Hepatocyte (in vitro differentiated cells): ENCODE results near the gene GRB10. TPM values are rescaled to one million over a fixed set of nuclear protein-coding genes. Genes with fewer than 3 reads are reported as not detected.

Experiments used
- DNase-seq: peaks from one replicate; pipeline ENCODE4 v3.0.0-alpha.2; 2016; ENCODE audit warnings: low spot score
- H2AFZ ChIP-seq: fragments of 200-600 bp; sonication (generic); 2 replicates; pipeline ENCODE4 v1.6.0; 2016; ENCODE audit warnings: antibody characterized with exemption, mild to moderate bottlenecking
- H3K27ac ChIP-seq: fragments of 200-600 bp; sonication (generic); 2 replicates; pipeline ENCODE4 v1.5.1; 2016; ENCODE audit warnings: mild to moderate bottlenecking
- H3K27me3 ChIP-seq: fragments of 200-600 bp; sonication (generic); 2 replicates; pipeline ENCODE4 v1.6.1; 2016
- H3K36me3 ChIP-seq: fragments of 200-600 bp; sonication (generic); replicated peaks from 2 replicates; pipeline ENCODE4 v1.5.1; 2016; ENCODE audit warnings: low read depth; ENCODE audit not compliant: insufficient read depth
- H3K4me1 ChIP-seq: fragments of 200-600 bp; sonication (generic); 2 replicates; pipeline ENCODE4 v1.5.1; 2016; ENCODE audit warnings: mild to moderate bottlenecking, moderate library complexity; ENCODE audit not compliant: insufficient read depth
- H3K4me2 ChIP-seq: fragments of 200-600 bp; sonication (generic); 2 replicates; pipeline ENCODE4 v1.6.0; 2016
- H3K4me3 ChIP-seq: fragments of 200-600 bp; sonication (generic); 2 replicates; pipeline ENCODE4 v1.5.1; 2016; ENCODE audit warnings: mild to moderate bottlenecking
- H3K79me2 ChIP-seq: fragments of 200-600 bp; sonication (generic); 2 replicates; pipeline ENCODE4 v1.6.0; 2017; ENCODE audit warnings: mild to moderate bottlenecking
- H3K9me2 ChIP-seq: fragments of 200-600 bp; sonication (generic); replicated peaks from 2 replicates; pipeline ENCODE4 v1.6.0; 2017; ENCODE audit warnings: mild to moderate bottlenecking; ENCODE audit not compliant: insufficient read depth
- H3K9me3 ChIP-seq: fragments of 200-600 bp; sonication (generic); 2 replicates; pipeline ENCODE4 v1.5.1; 2016; ENCODE audit warnings: low read depth, mild to moderate bottlenecking
- H4K20me1 ChIP-seq: fragments of 200-600 bp; sonication (generic); 2 replicates; pipeline ENCODE4 v1.6.0; 2016; ENCODE audit warnings: mild to moderate bottlenecking; ENCODE audit not compliant: insufficient read depth, poor library complexity, severe bottlenecking
- EZH2 ChIP-seq: fragments of 200-600 bp; sonication (generic); IDR thresholded peaks from 2 replicates; pipeline ENCODE4 v1.6.1; 2016; ENCODE audit warnings: antibody characterized with exemption, mild to moderate bottlenecking, borderline replicate concordance
- EZH2phosphoT487 ChIP-seq: fragments of 200-600 bp; sonication (generic); IDR thresholded peaks from one replicate; pipeline ENCODE4 v1.6.1; 2018; ENCODE audit warnings: antibody characterized with exemption, mild to moderate bottlenecking, low read depth, moderate library complexity; ENCODE audit not compliant: unreplicated experiment, severe bottlenecking
- WGBS: methylation state at CpG from one replicate; pipeline ENCODE4 v1.1.6; 2016; ENCODE audit warnings: low lambda C conversion rate; ENCODE audit errors: missing lambda C conversion rate; 5-methylcytosine and 5-hydroxymethylcytosine counted together
- polyA plus RNA-seq: library from polyadenylated mRNA; unstranded; fragments of >200 nt; fragmentation: Nextera tagmentation; extraction: Ambion mirVana; gene quantifications from 2 replicates; pipeline ENCODE4 v1.2.1, GENCODE V29; 2016
- total RNA-seq: library from RNA; depleted of rRNA; stranded (reverse); fragments of >200 nt; gene quantifications from 2 replicates; pipeline ENCODE4 v1.2.3, GENCODE V29; 2014
- TF ChIP-seq, protein P1 (sequence below): fragments of 200-600 bp; sonication (generic); IDR thresholded peaks from 2 replicates; pipeline ENCODE4 v1.5.1; 2016; ENCODE audit warnings: antibody characterized with exemption, mild to moderate bottlenecking; ENCODE audit not compliant: poor library complexity

GRB10 gene
- total and polyA plus RNA-seq, 2 experiments from 2014 or later = 47.6 to 65.9 TPM

DNA sequence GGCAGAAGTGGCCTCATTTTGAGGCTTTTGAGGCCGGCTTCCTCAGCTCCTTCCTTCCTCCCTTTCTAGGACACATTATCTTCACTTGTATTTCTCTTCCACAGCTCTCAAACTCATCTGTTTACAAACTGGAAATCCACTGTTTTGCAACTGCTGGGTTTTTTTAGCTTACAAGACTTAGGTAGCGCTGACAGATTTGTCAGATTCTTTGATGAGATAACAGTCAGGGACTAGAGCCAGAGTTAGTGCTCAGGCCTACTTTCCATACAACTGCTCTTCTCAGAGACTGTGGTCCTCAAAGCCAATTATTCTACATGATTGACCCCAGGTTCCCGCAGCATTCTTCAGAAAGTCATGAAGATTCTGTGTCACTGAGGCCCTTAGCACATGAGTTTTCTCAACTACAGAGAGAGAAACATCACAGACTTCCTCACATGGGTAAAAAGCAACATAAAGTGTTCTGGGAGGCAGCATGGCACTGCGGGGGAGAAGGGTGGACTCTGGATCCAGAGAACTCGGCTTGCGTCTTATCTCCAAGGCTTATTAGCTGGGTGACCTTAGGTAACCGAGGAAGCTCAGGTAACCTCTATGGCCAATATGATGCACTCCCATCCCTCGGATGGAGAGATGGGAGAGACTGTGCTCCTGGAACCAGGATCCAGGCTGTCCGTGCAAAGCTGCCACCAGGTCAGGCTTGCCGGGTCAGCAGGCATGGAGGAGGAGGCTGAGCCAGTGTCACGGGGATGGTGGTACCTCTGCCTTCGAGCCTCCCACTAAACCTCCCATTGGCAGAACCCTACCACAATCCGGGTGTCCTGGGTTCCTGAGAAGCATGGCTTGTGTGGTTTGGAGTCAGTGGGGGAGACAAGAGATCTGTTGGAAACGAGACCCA, 228.0 kb downstream of the GRB10 start:
- Histone ChIP-seq H3K79me2 (peaks cover 57% of the 10 kb centered on the region), H3K9me2 (no peaks in the 10 kb centered on the region), H2AFZ (no peak overlapping the region), H4K20me1 (peaks cover 3% of the 10 kb centered on the region), H3K4me2 (peak overlapping the region; percentile 20), H3K9me3 (no peaks in the 10 kb centered on the region), H3K4me3 (no peak overlapping the region), H3K4me1 (peaks cover 49% of the 10 kb centered on the region), H3K27me3 (no peaks in the 10 kb centered on the region), H3K27ac (peak overlapping the region; percentile 4), H3K36me3 (no peaks in the 10 kb centered on the region)
- 85% methylated on average over 14 of the region's 14 CpGs for WGBS
- no peak for TF ChIP-seq EZH2
- no peak for TF ChIP-seq EZH2phosphoT487
- TF ChIP-seq, protein P1, sequence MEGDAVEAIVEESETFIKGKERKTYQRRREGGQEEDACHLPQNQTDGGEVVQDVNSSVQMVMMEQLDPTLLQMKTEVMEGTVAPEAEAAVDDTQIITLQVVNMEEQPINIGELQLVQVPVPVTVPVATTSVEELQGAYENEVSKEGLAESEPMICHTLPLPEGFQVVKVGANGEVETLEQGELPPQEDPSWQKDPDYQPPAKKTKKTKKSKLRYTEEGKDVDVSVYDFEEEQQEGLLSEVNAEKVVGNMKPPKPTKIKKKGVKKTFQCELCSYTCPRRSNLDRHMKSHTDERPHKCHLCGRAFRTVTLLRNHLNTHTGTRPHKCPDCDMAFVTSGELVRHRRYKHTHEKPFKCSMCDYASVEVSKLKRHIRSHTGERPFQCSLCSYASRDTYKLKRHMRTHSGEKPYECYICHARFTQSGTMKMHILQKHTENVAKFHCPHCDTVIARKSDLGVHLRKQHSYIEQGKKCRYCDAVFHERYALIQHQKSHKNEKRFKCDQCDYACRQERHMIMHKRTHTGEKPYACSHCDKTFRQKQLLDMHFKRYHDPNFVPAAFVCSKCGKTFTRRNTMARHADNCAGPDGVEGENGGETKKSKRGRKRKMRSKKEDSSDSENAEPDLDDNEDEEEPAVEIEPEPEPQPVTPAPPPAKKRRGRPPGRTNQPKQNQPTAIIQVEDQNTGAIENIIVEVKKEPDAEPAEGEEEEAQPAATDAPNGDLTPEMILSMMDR = no peak
- DNase-seq = no peak

- peak overlapping the region; percentile 20 for H3K4me2 ChIP-seq
Observed at GRCh38 chr7:50553973-50554372, 228.7 kb downstream of the GRB10 start.

GRCh38 chr7:50552921-50553320, 229.8 kb downstream of the GRB10 start:
- Histone ChIP-seq H4K20me1 (peaks cover 3% of the 10 kb centered on the region), H2AFZ (no peak overlapping the region), H3K4me1 (peaks cover 38% of the 10 kb centered on the region), H3K4me3 (no peak overlapping the region), H3K27me3 (no peaks in the 10 kb centered on the region), H3K9me2 (no peaks in the 10 kb centered on the region), H3K4me2 (no peak overlapping the region), H3K9me3 (no peaks in the 10 kb centered on the region), H3K27ac (no peak overlapping the region), H3K36me3 (no peaks in the 10 kb centered on the region), H3K79me2 (peaks cover 59% of the 10 kb centered on the region)
- TF ChIP-seq EZH2phosphoT487 (no peak), EZH2 (no peak)
- TF ChIP-seq, protein P1 = no peak
- peak; percentile 78 for DNase-seq
- 44% methylated on average over 4 of the region's 4 CpGs for WGBS

More at GRCh38 chr7:50553973-50554372, 228.7 kb downstream of the GRB10 start:
- Histone ChIP-seq H3K9me2 (no peaks in the 10 kb centered on the region), H3K4me1 (peaks cover 49% of the 10 kb centered on the region), H3K27ac (peak overlapping the region; percentile 4), H3K9me3 (no peaks in the 10 kb centered on the region), H3K4me3 (no peak overlapping the region), H3K36me3 (no peaks in the 10 kb centered on the region), H4K20me1 (peaks cover 3% of the 10 kb centered on the region), H3K79me2 (peaks cover 55% of the 10 kb centered on the region), H3K27me3 (no peaks in the 10 kb centered on the region), H2AFZ (no peak overlapping the region)
- TF ChIP-seq EZH2 (no peak), EZH2phosphoT487 (no peak)
- TF ChIP-seq, protein P1 = no peak
- WGBS = 51% methylated on average over 3 of the region's 3 CpGs
- no peak for DNase-seq
